HG03469 (cell line): ENCODE data around the gene YEATS2.
"Not testable (repeated sequence)": the region's sequence is repeated elsewhere in the genome, so short reads cannot be mapped to it uniquely, and the experiment has no call there.

Experiments used
- ATAC-seq: cut with Tn5 transposase; IDR thresholded peaks from one replicate; pipeline ENCODE4 v1.9.1; 2021; ENCODE audit warnings: mild to moderate bottlenecking, moderate library complexity, moderate number of reproducible peaks; ENCODE audit not compliant: unreplicated experiment

YEATS2 gene

GRCh38 chr3:183711516-183711915 lies 13.9 kb downstream of the YEATS2 start:
- ATAC-seq = no peak

GRCh38 chr3:183714622-183715021 lies 17.0 kb downstream of the YEATS2 start:
- ATAC-seq = no peak

GRCh38 chr3:183718012-183718411 lies 20.4 kb downstream of the YEATS2 start:
- no peak for ATAC-seq

- ATAC-seq = no peak
Observed at GRCh38 chr3:183725387-183725786, 27.8 kb downstream of the YEATS2 start.

- ATAC-seq = no peak
Observed at GRCh38 chr3:183728204-183728603, 30.6 kb downstream of the YEATS2 start.

- ATAC-seq = no peak
Observed at GRCh38 chr3:183730361-183730760, 32.8 kb downstream of the YEATS2 start.

GRCh38 chr3:183731611-183732010 lies 34.0 kb downstream of the YEATS2 start:
- ATAC-seq = no peak

- no peak for ATAC-seq
Observed at GRCh38 chr3:183733553-183733952, 36.0 kb downstream of the YEATS2 start.

GRCh38 chr3:183734750-183735494 lies 37.3 kb downstream of the YEATS2 start:
- no peak for ATAC-seq

GRCh38 chr3:183737116-183737515 lies 39.5 kb downstream of the YEATS2 start:
- ATAC-seq = no peak

- not testable (repeated sequence) for ATAC-seq
Observed at GRCh38 chr3:183740154-183740553, 42.6 kb downstream of the YEATS2 start.

- ATAC-seq = no peak
Observed at GRCh38 chr3:183743231-183743630, 45.6 kb downstream of the YEATS2 start.

- ATAC-seq = no peak
Observed at GRCh38 chr3:183745300-183746098, 47.9 kb downstream of the YEATS2 start.

GRCh38 chr3:183754052-183754451 lies 56.5 kb downstream of the YEATS2 start:
- ATAC-seq = no peak

GRCh38 chr3:183762304-183762703 lies 64.7 kb downstream of the YEATS2 start:
- no peak for ATAC-seq

GRCh38 chr3:183764847-183765731 lies 67.5 kb downstream of the YEATS2 start:
- ATAC-seq = no peak

- ATAC-seq = no peak
Observed at GRCh38 chr3:183766107-183766506, 68.5 kb downstream of the YEATS2 start.

GRCh38 chr3:183766745-183767606 lies 69.4 kb downstream of the YEATS2 start:
- no peak for ATAC-seq

- ATAC-seq = no peak
Observed at GRCh38 chr3:183768114-183768513, 70.5 kb downstream of the YEATS2 start.

- ATAC-seq = no peak
Observed at GRCh38 chr3:183769453-183769852, 71.9 kb downstream of the YEATS2 start.
